NCI-H446 (cell line): ENCODE results near the gene TMEM37.

ENCODE experiments used
- DNase-seq, 2 experiments: peaks; one replicate each; lab custom pipeline; 2025; lab: John Stamatoyannopoulos, UW

Gene TMEM37

GRCh38 chr2:119417908-119418307 is 13.7 kb upstream of the TMEM37 start:
- DNase-seq, result no peak

DNA sequence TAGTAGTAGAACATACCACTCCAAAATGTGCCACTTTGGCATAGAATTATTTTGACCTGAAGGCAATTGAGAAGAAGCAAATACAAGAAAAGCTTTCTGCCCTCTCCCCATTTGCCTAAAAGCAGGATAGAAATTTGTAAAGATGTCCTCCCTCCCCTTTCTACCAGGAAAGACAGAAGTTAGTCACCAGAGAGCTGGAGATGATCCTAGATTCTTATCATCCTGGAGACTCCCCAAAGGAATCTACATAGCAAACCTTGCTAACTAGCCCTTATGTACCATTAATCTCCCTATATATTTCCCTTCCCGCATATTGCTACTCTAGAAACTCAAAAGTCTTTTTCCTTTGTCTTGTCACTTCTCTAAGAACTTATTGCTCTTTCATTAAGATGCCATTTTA is 12.6 kb upstream of the TMEM37 start:
- DNase-seq, result no peak

- no peak for DNase-seq
Observed at GRCh38 chr2:119419803-119420508, 11.7 kb upstream of the TMEM37 start.

DNA sequence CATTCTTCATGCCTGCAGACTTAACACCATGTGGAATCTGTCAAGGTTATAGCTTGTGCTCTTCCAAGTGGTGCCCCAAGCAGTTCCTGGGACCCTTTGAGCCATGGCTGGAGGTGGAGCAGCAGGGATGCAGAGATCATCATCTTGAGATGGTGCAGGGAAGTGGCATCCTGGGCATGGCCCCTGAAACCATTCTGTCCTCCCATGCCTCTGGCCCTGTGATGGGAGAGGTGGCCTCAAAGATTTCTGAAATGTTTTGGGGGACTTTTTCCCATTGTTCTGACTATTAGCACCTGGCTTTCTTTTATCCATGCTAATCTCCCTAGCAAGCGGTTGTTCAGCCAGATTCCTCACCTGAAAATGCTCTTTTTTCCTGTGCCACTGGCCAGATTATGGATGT is 10.3 kb upstream of the TMEM37 start:
- no peak for DNase-seq

DNA sequence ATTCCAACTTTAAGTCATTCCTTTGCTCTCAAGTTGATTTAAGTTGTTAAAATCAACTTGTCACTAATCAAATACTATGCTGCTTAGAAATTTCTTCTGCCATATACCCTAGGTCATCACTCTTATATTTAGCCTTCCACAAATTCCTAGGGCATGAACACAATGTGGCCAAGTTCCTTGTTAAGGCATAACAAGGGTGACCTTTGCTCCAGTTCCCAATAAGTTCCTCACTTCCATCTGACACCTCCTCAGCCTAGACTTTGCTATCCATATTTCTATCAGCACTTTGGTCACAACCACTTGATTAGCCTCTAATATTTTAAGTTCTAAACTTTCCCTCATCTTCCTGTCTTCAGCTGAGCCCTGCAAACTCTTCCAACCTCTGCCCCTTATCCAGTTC is 9.9 kb upstream of the TMEM37 start:
- DNase-seq, result no peak

DNA sequence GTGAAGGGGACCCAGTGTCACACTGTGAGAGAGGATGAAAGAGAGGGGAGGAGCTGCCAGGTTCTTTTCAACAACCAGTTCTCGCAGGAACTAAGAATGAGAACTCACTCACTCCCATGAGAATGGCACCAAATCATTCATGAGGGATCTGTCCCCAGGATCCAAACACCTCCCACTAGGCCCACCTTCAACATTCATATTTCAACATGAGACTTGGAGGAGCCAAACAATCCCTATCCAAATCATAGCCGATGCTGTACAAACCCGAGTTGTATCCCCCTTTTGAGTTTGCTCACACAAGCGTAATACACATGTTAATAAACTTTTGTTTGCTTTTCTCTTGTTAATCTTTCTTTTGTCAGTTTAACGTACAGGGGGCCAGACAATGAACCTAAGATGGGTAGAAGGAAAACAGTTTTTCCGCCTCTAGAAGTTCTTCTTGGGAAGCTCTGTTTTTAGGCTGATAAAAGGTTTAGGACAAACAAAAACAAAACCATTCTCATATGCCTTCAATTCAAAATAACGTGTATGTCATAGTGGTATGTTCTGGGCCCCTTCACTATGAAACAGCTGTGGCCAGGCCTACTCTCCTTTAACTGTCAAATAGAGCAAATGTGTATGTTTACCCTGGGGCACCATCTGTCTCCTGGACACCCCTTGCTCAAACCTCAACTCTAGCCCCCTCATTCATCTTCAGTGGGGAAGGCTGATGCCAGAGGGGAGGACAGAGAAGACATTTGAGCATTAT is 9.1 kb upstream of the TMEM37 start:
- DNase-seq, result no peak

DNA sequence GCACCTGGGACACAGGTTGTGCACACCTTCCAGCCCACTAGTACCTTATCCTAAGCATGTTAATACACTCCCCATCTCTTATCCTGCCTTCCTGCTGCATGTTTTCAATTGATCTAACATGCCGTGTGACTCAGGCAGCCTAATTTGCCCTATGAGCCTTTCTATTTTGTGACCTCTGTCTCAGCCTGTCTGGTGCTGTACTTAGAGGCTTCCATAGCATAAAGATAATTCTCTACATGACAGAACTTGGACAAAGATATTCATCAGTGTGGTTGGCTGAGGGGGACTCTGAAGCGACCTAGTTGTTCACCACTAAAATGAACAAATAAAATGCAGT is 8.6 kb upstream of the TMEM37 start:
- no peak for DNase-seq

GRCh38 chr2:119423811-119424210 is 7.8 kb upstream of the TMEM37 start:
- DNase-seq, result no peak

DNA sequence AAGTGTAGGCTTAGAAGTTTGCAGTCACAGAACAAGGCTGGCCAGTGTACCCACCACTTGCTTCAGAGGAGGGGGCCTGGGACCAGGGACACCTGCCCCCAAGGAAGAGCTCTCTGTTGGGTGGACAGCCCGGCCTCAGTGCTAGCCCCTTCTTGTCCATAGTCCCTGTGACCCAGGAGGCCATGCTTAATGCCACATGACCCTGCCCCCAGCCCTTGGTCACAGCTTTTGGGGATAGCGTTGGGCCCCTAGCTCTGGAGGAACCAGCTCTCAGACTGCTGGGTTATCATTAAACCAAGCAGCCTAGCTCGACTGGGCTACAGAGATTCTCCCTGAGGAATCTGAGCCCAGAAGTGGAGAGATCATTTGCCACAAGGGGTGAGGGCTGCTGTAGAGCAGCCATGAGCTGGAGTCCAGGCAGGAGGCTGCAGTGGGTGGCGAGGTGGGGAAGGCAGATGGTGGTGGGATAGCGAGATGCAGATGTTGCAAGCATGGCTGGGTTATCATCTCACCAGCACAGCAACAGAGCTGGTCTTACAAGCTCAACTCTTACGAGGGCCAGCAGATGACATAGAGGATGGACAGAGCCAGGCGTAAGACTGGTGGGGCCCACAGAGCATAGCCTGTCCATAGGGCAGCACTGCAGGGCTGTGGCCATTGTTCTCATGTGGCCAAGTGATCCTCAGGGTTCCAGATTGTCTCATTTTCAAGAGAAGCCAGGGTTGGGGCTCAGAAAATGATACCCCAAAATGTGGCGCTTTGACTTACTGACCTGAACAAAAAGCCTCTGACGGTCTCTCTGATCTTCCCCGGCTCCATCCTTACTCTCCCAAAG is 7.2 kb upstream of the TMEM37 start:
- no peak for DNase-seq

- no peak for DNase-seq
Observed at GRCh38 chr2:119425119-119425405, 6.6 kb upstream of the TMEM37 start.

- DNase-seq, result no peak
Observed at GRCh38 chr2:119425620-119426395, 5.8 kb upstream of the TMEM37 start.

DNA sequence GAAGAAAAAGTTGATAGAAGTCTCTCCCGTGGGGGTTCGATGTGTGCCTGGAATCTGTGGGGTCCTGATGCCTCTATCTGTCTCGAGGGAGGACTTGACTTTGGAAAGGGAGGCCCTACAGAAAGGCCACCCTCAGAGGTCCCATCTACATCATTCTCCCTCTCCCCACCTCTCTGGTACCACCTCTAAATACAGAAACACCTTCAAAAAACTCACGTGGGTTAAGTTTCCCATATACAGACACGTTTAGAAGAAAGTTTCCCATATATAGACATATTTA is 5.3 kb upstream of the TMEM37 start:
- DNase-seq, result no peak

DNA sequence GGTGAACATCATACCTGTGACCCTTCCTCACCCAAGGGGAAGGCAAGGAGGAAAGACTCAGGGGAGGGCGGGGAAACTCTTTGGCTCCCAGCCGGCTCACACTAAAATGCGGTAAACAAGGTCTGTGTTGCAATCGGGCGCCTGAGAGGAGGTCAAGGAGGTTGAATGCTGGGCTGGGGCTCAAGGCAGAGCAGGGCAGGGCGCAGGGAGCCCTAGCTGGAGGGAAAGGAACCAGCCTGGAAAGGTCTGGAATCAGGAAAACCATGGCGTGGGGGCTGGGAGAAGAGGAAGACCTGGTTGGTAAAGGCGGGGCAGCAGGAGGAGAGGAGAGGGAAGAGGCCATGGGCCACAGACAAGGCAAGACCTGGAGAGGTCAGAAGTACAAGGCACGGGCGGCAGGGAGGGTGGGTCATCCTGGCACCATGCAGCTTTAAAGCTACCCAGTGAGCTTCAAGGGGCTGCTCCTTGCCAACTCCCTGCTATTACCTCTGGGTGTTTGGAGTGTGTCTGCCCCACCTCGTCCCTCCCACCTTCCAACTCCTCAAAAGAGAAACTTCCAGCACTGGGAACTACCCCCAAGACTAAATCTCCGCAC is 4.8 kb upstream of the TMEM37 start:
- no peak for DNase-seq

DNA sequence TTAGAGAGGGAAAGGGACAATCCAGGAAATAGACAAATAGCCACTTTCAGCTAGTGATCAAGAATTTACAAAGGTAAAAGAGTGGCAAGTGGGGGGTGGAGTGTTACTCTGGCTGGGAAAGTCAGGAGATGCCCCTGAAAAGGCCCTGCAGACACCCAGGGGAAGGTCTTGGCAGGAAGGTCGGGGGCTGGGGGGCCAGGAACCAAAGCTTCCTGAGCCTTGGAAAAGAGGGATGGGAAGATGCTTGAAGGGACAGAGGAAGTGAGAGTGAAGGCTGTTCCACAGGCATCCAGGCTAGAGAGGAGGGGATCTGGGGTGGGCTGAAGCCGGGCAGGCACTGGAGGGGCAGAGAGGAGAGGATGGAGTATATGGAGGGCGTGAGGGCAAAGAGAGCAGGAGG is 3.9 kb upstream of the TMEM37 start:
- DNase-seq, result no peak

DNA sequence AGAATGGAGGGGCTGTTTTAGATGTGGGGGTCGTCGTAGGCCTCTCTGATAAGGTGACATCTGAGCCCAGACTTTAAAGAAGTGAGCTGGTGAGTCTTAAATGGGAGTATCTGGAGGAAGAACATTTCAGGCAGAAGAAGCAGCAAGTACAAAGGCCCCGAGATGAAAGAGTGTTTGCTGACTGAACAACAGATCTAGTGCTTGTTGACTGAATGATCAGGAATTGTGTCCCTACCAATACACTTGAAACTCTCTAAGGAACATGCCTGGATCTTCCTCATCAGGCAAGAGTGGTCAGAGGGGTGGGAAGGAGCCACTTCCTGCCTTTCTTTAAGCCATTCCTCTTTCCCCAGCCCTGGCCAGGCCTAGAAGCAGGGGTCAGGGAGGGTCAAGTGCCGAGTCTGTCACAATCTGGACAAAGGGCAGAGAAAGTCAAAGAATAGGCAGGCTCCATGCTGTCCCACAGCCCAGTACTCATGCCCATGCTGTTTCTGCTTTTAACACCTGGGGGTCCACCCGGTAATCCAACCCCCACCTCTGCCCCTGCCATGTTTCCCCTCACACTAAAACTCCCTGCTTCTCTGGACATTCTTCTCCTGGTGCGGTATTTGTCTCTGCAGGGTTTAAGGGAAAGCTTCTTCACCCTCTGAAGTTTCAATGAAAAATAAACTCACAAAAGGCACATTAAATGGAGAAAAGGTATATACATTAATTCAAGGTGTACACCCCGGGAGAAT is 3.0 kb upstream of the TMEM37 start:
- no peak for DNase-seq

DNA sequence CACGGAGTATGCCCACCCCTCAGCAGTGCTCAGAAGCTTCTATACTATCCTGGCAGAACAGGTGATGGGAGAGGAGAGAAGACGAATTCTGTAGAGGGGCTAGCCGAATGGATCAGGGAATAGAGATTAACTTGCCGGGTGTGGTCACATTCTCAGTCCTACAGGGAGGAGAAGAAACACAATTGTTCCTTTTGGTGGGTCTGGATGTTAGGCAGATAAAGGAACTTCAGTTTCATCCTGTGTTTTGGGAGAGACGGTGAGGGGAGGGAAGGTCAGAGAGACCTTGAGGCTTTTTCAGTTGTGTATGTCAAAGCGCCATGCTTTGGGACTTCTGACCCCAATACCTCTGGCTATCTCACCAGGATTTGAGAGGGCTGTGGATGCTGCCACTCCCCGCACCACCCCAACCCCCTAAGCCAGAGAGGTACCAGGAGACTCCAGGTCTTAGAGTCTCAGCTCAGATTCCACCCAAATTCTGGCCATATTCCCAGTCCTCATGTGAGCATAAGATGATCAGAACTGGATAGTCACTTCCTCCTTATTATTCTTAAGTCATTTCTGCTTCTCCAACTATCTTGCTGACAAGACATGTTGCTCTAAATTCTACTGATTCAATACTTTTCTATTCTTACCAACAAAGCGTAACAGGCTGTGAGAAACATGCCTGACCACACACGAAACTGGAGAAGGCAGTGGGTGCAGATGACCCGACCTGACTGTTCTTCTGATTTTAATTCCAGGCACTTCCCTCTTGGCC is 2.3 kb upstream of the TMEM37 start:
- no peak for DNase-seq

- DNase-seq, result no peak
Observed at GRCh38 chr2:119430023-119430498, 1.6 kb upstream of the TMEM37 start.

- no peak for DNase-seq
Observed at GRCh38 chr2:119431976-119432850, 559 bp downstream of the TMEM37 start.

- DNase-seq, result no peak
Observed at GRCh38 chr2:119432851-119433522, 1.3 kb downstream of the TMEM37 start.
